Measurements from ENCODE around the gene COPZ1. TPM values are rescaled to one million over a fixed set of nuclear protein-coding genes. Genes with fewer than 3 reads are reported as not detected.
A peak's percentile ranks its signal among the peaks of the same experiment; 100 is the strongest.

The COPZ1 gene
- total RNA-seq, 1 experiment from 2014 or later: 186 TPM

DNA sequence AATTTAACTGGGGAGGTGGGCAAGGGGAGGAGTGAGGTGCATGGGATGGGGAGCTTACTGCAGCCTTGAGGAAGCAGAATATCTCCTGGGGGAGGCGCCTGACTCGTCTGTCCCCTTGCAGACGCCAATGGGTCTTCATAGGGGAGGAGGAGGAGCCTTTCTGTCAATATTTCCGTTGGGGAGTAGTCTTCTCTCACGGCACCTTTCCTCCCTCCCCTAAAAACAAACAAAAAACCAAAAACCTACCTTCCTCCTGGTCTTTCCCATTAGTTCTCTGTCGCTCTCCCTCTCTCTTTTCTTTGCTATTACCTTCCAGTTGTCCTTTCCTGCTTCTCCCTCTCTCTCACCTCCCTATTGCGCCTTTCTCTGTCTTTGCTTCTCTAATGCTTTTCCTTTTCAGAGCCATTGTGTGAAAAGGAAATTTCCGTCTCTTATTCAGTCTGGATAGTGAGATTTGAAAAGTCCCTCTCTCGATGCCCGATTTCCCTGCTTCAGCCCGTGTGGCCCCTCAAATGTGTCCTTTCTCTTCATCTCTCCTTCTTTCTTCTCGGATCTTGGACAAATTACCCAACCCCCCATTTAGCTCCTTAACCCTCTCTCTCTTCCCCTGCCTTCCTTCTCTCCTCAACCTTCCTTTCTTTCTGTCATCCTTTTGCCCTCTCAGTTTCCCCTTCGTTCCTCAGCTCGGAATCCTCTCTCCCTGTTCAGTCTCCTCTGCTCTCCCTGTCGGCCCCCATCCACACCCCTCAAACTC lies 33.4 kb downstream of the COPZ1 start:
- DNase-seq (ENCODE audit: low read depth): no peak

DNA sequence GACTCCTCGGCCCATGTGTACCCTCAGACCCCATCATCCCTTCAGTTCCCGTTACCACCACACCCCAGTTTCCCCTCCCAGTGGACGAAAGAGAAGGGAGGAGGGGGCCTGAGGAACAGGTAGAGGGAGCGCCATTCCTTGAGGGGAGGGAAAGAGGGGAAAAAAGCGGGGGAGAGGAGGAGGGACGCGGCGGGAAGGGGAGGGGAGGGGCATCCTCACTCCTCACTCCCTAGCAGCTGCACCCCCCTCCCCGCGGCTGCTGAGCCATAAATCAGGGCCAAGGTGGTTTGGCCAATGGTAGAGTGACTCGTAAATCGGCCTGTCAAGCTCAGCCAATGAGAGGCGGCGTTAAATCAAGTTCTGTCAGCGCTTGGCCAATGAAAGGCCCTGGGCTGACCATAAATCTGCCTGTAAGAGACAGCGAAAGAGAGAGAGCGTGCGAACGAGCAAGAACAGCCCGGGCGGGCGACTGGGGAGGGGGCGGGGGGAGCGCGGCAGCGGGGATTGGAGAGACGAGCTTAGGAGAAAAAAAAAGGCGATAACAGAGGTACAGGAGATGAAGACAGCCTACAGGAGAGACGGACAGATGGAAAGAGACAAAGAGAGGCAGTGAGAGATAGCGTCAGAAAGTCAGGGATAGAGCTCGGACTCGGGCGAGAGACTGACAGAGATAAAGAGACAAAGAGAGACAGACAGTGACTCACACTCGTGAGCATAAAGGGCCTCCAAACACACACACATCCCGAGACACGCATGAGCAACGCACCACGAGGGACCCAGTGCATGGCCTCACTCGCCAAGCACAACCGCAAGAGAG lies 34.2 kb downstream of the COPZ1 start:
- peak; percentile 99 for DNase-seq (ENCODE audit: low read depth)

DNA sequence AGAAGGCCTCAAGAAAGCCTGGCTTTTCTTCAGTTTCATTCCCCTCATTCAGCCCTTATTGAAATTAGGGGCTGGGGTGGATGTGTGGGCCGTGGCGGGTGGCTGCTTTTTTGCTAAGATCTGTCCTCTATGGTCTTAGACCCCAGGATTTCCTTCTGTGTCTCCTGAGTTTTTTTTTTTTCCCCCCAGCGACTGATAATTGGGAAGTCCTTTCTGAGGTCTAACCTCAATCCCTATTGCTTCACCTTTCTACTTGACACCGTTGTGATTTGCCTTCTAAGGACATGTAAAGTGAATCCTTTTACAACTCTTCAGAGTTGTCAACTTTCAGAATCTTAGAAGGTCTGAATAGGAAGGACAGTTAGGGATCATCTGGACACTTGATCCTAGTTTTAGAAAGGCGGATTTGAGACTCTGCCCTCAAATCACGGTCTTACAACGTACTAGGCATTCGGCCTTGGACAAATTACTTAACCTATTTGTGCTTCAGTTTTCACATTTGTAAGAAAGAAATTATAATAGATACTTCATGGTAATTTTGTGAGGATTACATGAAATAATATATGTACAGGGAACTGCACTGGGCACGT lies 34.9 kb downstream of the COPZ1 start:
- no peak for DNase-seq (ENCODE audit: low read depth)

DNA sequence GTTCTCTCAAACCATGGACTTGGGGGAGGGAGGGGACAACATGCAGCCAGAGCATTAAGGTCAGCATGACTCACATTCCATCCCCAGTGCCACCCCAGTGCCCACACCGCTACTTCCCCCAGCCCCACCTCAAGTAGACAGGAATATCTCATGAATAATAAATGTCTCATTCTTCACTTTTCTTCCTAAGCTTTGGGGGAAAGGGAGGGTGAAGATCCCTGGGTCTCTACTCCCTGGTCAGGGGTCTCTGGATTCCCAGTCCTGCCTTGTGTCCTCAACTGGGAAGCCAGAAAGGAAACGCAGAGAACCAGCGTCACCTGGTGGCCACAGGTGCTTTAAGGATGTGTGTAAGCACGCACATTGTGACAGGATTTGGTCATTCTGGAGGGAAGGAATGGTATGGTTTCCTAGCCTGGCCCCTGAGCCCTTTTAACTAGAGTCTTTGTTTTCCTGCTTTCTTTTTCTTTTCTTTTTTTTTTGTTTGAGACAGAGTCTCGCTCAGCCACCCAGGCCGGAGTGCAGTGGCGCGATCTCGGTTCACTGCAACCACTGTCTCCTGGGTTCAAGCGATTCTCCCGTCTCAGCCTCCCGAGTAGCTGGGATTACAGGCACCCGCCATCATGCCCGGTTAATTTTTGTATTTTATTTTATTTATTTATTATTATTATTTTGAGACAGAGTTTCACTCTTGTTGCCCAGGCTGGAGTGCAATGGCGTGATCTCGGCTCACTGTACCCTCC lies 36.0 kb downstream of the COPZ1 start:
- peak; percentile 84 for DNase-seq (ENCODE audit: low read depth)

DNA sequence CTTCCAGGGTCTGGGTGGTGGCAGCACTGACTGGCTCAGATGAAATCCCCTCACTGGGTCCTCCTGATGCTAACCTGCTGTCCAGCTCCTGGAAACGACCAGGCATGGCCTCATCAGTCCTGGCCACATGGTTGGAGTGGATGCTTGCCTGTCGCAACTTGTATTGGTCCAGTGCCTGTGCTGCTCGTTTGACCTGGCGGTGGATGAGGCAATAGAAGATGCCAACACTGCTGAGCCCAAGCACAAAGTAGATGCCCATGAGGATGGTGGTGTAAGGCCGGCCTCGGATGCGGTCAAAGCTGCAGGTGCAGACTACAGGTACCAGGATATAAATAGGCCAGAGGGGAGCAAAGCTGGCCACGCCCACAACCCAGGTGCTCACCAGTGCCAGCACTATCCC lies 38.1 kb downstream of the COPZ1 start:
- DNase-seq (ENCODE audit: low read depth): no peak

DNA sequence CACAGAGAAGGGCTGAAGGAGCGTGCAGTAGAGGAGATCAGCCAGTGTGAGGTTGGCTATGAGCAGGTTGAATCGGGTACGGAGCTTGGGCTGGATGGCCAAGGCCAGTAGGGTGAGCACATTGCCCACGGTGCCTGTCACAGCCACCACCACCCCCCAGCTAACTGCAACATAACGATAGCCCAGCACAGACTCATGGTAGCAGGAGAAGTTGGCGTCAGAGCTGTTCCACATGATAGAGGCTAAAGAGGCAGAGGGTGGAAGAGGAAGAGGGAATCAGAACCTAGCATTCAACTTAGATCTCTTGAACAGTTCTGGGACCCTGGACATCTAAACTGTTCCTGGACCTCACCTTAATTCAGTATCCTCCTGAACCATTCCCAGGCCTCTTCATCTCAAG lies 38.7 kb downstream of the COPZ1 start:
- DNase-seq (ENCODE audit: low read depth): no peak

DNA sequence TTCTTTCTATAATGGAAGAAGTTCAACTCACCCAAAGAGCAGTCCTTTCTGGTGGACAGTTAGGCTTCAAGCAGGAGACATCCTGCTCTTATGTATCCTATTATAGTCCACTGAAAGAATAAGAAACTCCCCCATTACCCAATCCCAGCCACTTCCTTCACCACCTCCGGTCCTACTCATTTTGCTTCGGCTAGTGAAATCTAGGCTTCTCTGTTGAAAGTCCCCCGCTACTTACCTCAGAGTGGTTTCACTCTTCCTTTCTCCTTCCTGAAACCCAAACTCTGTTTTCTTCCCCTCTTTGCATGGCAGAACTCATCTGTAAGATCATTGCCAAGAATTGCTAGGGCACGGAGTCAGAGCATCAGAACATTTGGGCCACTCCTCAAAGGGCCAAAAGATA lies 39.5 kb downstream of the COPZ1 start, which contains the start of gene GPR84:
Gene GPR84 (minus strand): TSS at position 74 of the 400 bp plus-strand sequence. CDS start 635 bp downstream, outside the sequence.
- DNase-seq (ENCODE audit: low read depth): no peak

DNA sequence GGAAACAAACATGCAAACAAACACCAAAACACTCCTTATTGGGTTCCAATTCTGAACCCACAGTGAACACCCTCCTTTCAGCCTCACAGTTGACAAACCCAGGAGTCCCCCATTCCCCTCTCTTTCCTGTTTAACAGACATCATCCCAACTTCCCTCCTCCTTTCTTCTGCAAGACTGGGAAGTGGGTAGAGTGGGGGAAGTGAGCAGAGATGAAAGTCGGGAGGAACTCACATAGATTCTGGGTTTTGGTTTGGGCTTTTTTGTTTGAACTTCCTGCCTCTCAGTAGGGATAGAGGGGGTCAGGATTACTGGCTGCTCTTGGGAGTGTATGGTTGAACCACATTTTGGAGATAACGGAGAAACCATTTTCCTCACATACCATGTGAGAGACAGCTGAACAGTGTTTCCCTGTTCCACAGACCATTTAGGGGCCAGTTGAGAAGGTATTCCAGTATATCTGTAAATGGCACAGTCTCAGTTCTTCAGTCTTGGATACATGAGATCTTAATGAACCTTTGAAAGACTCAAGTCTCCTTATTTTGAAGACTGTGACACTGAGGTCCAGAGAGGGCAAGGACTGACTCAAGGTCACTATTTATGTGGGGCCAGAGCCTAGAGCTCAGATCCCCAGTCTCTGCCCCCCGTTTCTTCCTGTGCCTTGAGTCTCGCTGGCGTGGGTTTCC lies 43.2 kb downstream of the COPZ1 start:
- no peak for DNase-seq (ENCODE audit: low read depth)

DNA sequence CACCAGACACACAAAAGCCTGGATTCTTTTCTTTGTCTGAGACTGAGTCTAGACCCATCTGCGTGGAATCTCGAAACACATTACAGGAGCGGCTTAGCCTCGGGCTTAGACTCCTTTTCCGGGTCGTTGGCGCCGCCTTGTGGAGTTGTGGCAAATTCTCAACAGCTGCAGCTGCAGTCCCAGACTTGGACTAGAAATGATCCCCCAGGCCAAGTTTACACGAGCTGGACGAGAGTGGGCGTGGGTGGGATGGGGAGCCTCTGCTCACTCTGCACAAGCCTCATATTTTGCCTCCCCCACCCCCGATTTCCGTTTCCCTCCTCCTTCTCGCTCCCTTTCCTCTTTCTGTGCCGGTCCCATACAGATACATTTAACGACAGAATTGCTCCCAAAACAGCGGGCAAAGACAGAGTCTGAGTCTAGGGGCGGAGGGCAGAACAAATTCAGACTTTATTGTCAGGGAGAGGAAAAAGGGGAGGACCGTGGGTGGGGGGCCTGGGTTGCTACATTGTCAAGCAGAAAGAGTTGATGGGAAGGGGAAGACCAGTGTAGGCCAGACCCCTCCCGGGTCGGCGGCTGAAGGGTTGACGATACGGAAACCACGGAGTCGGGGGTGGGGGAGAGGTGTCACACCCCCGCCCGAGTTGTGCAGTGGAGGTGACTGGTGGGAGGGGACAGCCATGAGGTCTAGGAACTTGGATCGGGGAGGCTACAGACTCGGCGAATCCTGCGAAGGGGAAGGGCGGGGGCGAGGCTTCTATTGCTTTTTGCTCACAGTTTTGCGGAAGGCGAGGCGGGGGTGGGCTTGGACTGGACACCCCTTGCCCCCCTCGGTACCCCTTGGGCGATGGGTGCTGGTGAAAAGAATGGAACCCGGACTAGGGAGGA lies 44.0 kb downstream of the COPZ1 start:
- peak; percentile 84 for DNase-seq (ENCODE audit: low read depth)

DNA sequence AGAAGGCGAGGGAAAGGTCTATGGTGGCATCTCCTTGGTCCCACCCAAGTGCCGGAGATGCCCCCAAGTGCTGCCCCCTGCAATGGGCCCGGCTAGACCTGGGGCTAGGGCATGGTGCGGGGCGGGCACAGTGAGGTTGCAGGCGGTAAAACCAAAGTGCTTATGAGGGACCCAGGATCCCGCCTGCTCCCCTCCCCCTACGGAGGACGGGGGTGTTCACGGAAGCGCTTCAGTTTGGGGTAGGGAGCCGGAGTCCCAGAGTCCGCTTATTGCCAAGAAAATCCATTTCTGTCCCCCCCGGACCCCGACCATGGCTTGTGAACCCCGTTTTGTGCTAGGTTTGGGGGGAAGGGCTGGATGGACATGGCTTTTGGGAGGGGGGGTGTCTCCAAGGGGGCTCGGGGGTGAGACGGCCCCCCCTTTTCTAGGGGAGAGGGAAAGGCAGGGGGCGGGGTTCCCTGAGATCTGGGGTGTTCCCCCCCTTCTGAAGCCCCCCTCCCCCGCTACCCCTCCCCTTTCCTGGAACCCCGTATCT lies 44.7 kb downstream of the COPZ1 start:
- DNase-seq (ENCODE audit: low read depth): no peak

DNA sequence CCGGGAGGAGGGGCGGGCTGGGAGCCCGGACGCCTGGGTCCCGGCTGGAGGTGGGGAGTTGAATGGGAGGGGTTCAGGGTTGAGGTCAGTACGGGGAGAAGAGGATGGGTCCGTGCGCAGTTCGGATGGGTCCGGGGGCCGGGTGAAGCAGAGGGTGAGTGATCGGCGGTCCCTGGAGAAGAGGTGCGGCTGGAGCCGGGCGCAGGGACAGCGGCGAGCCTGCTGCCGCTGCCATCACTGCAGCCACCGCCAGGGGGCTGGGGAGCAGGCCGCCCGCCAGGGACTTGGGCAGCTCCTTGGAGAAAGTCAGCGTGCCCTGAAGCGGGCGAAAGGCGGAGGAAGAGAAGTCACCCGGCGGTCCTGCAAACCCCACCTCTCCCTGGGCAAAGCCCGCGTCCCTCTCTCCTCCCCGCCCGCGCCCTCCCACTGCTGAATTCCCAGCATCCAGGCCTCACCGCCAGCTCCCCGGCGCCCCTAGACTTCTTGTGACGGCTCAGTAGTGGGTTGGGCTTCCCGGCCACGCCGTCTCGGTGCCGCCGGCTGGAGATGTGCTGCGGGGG lies 45.3 kb downstream of the COPZ1 start:
- DNase-seq (ENCODE audit: low read depth): peak; percentile 77

DNA sequence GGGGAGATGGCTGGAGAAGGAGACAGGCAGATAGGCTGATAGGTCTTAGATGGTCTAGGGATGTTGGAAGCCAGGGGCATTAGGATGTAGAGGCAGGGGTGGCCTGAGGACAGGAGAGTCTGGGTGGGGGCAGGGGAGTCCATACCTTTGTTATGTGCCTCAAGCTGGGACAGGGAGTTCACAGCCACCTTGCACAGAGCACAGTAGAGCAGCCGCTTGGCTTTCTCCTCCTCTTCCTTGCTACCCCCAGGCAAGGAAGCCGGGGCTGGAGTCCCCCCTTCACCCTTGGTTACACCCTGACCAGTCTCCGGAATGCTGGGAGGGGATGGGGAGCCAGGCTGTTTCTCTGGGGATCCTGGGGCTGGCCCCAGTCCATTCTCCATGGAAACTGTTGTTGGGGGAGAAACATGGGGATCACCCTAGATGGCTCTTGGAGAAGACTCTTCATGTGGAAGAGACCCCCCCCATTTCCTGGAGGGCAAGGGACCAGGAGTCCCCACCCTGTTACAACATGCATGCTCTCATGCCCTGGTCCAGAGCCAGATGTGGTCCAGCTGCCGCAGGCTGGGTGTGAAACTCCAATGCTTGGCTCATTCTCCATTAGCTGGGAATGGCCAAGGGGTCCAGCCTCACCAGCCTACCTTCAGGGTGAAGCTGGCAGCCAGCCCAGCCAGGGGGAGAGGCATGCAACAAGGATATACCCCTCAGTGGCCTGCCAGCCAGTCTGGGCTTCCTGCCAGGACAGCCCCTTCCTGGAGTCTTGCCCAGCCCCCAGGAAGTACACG lies 46.6 kb downstream of the COPZ1 start:
- DNase-seq (ENCODE audit: low read depth): no peak

DNA sequence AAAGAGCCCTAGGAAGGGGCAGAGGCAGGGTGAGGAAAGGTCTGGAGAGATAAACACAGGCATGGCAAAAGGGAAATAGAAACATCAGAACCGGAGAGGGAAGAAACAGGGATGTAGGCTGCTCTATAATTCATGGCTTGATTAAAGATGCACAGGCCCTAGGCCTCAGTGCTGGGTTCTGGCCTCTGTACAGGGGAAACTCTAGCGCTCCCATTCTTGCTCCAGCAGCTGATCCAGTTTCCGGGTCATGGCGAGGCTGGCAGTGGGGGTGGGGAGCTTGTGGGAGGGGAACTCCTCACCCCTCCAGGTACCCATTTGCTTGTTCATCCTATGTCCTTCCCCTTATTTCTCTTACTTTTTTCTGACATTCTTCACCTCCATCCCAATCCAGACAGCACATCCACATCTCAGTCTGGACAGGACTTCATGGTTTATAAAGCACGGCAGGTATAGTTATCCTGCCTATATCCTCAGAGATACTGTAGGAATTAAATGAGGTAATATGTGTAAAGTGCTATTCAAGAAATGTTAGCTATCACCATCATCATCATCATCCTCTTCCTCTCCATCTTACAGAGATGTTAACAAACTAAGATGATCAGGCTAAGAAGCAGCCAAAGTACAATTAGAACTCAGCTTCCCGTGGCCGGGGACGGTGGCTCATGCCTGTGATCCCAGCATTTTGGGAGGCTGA lies 47.3 kb downstream of the COPZ1 start:
- DNase-seq (ENCODE audit: low read depth): no peak

DNA sequence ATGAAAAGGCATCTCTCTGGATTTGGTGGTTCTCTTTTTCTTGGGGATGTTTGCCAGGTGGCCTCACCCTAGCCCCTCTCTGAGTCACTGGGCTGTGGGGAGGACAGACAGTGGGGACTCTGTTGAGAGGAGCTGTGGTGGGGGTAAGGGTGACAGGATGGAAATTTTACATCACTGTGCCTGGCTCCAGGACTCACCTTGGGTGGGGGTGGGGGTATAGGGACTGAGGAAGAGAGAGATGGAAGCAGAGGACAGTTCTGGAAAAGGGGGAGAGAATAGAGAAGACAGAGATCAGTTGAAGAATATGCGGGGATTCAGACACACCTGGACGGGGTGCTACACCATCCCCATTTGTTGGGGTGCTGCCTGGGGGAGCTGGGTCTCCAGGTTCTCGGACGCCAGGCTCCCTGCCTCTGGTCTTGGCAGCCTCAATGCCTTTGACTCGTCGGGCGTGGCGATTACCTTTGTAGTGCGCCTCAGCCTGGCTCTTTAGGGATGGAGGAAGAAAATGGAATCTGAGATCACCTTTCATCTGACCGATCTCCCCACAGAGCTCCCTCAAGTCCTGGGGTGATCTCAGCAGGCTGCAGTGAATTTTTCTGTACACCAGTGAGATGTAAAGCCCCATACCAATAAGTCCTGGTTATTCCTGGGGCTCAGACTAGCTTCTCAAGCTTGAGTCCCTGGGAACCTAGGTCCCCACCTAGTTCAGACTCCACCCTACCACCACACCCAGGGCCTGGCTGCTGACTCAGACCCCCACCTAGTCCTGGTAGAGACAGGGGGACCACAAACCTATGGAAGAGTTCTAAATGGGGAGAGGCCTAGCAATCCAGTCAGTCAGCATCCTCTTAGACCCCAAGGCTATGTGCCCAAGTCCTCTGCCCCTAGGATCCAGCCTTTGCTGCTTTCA lies 49.0 kb downstream of the COPZ1 start:
- peak; percentile 43 for DNase-seq (ENCODE audit: low read depth)

DNA sequence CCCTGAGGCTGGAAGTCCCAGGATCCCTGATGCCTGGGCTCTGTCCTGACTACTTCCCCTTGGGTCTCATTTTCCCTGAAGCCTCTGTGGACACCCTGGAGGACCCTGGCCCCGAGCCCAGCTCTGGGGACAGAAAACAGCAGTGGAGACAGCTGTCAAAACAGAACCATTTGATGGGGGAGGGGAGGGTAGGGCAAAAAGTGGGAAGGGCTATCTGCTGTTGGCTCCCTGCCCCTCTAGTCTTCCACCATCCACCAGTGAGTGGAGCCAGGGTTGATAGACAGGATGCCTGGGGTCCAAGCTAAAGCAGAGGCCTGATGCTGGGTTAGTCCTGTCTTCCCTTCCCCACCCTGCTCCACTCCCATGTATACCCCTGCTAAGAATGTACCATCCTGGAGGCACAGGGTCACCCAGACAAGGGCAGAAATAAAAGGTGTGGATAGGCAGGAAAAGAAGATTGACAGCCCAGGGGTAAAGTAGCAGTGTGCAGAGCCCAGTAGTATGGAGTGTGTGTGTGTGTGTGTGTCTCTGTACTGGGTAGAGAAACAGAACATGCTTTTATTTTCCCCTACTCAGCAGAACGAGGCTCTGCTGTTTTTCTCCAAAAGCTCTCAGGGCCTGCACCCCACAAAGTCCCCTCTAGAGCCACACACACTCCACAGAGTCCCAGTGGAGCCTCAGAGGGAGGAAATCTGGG lies 49.8 kb downstream of the COPZ1 start:
- DNase-seq (ENCODE audit: low read depth): no peak

DNA sequence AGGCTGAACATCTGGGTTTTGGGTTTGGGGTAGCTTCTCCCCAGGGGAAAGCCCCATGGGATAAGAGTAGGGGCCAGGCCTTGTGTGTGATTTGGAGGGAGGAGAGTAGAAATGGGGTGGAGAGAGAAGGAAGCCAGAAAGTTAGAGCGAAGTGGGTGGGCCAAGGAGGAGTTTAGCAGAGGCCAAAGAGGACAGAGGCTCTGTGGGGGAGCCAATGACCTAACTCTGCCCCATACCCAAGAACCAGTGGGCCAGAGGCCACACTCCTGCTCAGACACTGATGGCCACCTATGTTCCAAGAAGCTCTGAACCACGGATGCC lies 50.3 kb downstream of the COPZ1 start:
- no peak for DNase-seq (ENCODE audit: low read depth)

DNA sequence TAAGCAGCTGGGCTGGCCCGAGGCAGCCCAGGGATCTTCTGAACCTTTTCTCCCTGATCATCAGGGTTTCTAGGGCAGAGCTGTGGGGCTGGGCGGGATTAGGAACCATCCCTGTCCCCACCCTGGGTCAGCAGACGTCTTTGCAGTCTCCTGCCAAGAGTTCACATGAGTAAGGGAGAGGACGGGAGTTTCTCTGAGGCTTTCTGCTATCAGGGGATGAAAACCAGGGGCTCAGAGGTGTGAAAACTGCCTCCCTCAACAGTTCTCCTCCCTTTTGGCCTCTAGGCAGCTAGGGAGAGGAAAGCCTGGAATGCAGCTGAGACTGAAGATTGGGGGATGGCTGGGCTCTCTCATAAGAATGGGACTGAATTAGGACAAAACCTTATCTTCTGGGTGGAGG lies 51.7 kb downstream of the COPZ1 start:
- DNase-seq (ENCODE audit: low read depth): no peak
